Measurements from ENCODE around the gene GGA2. TPM values are rescaled to one million over a fixed set of nuclear protein-coding genes. Genes with fewer than 3 reads are reported as not detected.
"Not testable (repeated sequence)": the region's sequence is repeated elsewhere in the genome, so short reads cannot be mapped to it uniquely, and the experiment has no call there.

Gene GGA2
- total RNA-seq: 65.7 TPM
- long read RNA-seq, full-length matches to known transcripts: 32 of 53 reads
- long read RNA-seq, partial matches to known transcripts: 11 of 53 reads
- long read RNA-seq, other reads (novel, unspliced or antisense): 10 of 53 reads

GRCh38 chr16:23510164-23510914, at the start of gene GGA2:
Gene GGA2 (minus strand): TSS chr16:23510494. CDS start chr16:23510411, 83 bp downstream.
- DNase-seq (ENCODE audit: low spot score): peak; percentile 95

DNA sequence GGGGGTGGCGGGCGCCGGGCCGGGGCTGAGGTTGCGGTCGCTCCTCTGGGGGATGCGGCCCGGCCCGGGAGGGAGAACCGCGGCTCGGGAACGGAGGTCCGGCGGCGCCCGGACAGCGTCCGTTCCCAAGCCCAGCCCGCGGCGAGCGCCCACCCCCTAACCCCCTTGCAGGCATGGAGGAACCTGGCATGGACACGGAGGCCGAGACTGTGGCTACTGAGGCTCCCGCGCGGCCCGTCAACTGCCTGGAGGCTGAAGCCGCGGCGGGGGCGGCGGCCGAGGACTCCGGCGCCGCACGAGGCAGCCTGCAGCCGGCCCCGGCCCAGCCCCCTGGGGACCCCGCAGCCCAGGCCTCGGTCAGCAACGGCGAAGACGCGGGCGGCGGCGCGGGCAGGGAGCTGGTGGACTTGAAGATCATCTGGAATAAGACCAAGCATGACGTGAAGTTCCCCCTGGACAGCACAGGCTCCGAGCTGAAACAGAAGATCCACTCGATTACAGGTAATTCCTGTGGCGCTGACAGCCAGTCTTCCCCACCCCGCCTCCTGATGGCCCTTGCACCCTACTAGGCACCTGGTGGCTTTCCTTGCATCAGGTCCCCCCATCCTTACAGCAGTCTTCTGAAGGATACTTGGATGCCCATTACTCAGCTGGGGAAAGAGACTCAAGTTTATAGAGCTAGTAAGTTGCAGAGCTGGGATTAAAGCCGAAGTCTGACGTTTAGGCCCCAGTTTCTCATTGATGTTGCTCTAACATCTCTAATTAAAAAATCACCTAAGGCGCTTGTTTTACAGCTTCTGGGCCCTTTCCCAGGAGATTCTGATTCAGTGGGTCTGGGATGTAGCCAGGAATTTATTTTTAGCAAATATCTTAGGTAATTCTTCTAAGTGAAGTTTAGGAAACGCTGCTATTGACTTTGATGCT, 47.7 kb upstream of the GGA2 start:
- DNase-seq (ENCODE audit: low spot score): peak; percentile 90

- peak; percentile 99 for DNase-seq (ENCODE audit: low spot score)
Measured at GRCh38 chr16:23556881-23557778, 46.8 kb upstream of the GGA2 start, which contains the start of the genes EARS2 and UBFD1. Gene EARS2 (minus strand): TSS chr16:23557350. CDS start chr16:23557343, 7 bp downstream. Gene UBFD1 (plus strand): TSS chr16:23557727. CDS start chr16:23557743, 16 bp downstream.

- no peak for DNase-seq (ENCODE audit: low spot score)
Measured at GRCh38 chr16:23554536-23554935, 44.2 kb upstream of the GGA2 start.

DNA sequence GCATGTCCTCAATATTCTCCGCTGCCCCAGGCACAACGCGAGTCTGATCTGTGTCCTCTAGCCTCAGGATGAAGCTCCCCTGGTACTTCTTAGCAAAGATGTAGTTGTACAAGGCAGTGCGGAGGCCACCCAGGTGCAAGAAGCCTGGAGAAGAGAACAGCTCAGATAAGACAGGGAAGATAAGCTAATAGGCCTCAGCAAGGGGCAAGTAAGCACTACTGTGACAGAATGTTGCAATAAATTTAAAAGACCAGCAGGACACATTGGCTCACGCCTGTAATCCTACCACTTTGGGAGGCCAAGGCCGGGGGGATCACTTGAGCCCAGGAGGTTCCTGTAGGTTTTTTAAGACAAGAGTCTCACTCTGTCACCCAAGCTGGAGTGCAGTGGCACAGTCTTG, 41.9 kb upstream of the GGA2 start:
- no peak for DNase-seq (ENCODE audit: low spot score)

DNA sequence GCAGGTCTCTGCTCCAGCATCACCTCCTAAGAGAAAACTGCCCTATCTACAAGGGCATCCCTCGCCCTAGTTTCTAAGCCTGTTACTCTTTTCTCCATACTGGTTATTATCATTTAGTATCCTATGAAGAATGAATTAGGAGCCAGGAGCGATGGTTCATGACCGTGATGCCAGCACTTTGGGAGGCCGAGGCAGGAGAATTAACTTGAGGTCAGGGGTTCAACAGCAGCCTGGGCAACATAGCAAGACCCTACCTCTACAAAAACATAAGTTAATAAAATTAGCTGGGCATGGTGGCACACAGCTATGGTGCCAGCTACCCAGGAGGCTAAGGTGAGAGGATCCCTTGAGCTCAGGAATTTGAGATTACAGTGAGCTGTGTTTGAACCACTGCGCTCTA, 39.6 kb upstream of the GGA2 start:
- no peak for DNase-seq (ENCODE audit: low spot score)

DNA sequence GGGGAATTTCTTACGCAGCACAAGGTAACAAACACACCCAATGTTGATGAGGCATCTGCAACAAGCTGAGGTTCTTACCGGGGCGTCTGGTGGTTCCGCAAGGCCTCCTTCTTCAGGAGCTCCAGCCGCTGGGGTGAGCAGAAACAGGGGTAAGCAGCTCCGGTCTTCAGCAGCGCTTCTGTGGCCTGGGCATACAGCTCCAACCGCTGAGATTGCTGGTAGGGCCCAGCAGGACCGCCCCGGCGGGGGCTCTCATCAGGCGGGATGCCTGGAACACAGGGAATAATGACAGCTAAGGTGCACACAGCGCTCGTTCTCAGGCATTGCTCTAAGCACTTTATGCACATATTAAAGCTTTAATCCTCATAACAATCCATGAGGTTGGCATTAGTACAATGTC, 34.1 kb upstream of the GGA2 start:
- no peak for DNase-seq (ENCODE audit: low spot score)

GRCh38 chr16:23540817-23541178, 30.5 kb upstream of the GGA2 start:
- not testable (repeated sequence) for DNase-seq (ENCODE audit: low spot score)

- DNase-seq (ENCODE audit: low spot score): no peak
Measured at GRCh38 chr16:23539984-23540816, 29.9 kb upstream of the GGA2 start.

DNA sequence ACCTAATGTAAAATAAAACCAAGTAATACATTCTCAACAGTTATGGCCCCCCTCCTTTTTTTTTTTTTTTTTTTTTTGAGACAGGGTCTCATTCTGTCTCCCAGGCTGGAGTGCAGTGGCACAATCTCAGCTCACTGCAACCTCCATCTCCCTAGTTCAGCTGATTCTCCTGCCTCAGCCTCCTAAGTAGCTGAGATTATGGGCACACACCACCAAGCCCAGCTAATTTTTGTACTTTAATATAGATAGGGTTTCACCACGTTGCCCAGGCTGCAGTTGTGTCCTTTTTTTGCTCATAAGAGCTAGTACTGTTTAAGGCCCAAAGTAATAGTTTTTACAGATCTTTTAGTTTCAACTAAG, 28.6 kb upstream of the GGA2 start:
- no peak for DNase-seq (ENCODE audit: low spot score)

- no peak for DNase-seq (ENCODE audit: low spot score)
Measured at GRCh38 chr16:23537390-23537789, 27.1 kb upstream of the GGA2 start.

DNA sequence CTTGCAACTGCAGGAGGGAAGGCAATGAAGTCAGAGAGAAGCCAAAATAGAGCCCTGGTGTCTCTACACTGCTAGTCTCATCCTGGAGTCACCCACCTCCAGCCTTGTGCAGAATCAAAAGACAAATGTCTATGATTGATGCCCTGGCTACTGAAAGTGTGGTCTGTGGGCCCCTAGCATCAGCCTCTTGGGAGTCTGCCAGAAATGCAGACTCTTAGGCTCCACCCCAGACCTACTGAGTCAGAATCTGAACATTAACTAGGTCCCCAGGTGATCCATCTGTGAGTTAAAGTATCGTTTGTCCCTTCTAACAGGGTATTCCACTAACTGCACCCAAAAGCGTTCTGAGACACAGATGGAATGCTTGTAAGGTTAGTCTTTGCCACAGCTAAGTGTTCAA, 25.6 kb upstream of the GGA2 start:
- no peak for DNase-seq (ENCODE audit: low spot score)

- no peak for DNase-seq (ENCODE audit: low spot score)
Measured at GRCh38 chr16:23534868-23535860, 24.9 kb upstream of the GGA2 start.

DNA sequence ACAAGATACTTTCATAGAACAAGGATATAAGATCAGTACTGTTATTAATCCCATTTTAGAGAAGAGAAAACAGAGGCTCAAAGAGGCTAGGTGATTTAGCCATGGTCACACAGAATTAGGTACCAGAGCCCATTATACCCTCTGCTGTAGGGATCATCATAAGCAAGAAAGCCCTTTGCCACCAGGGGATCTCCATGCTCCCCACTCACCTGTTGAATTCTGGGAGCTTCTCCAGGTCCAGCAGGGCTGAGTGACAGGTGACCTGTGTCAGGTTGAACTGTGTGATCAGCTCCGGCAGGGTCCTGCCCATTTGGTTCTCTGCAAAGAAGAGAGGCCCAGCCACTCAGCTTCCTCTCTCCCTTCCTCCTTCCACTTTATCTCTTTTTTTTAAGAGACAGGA, 22.2 kb upstream of the GGA2 start:
- DNase-seq (ENCODE audit: low spot score): no peak

- no peak for DNase-seq (ENCODE audit: low spot score)
Measured at GRCh38 chr16:23530062-23530461, 19.8 kb upstream of the GGA2 start.

DNA sequence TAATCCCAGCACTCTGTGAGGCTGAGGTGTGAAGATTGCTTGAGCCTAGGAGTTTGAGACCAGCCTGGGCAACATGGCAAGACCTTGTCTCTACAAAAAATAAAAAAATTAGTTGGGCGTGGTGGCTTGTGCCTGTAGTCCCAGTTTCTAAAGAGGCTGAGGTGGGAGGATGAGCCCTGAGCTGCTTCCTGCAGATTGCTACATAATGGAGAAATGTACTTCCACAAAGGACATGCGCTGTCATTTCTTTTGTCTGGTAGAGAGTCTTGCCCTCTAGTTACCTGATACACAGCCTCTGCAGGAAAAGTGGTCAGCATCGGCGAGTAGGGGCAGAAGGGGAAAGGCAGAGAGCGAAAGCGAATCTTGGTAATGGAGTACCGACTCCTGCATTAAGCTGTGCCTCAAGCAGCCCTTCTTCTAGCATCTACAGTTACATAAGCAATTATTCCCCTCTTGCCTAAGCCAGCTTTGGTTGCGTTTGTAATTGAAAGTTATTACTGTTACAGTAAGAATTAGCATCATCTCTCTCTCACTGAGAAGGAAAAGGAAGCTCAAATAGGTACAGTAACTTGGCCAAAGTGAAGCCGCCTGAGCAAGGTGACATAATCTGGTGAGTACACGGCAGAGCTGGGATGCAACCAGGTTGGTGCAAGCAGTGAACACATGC, 18.5 kb upstream of the GGA2 start:
- DNase-seq (ENCODE audit: low spot score): no peak

GRCh38 chr16:23527961-23528643, 17.8 kb upstream of the GGA2 start:
- DNase-seq (ENCODE audit: low spot score): no peak

DNA sequence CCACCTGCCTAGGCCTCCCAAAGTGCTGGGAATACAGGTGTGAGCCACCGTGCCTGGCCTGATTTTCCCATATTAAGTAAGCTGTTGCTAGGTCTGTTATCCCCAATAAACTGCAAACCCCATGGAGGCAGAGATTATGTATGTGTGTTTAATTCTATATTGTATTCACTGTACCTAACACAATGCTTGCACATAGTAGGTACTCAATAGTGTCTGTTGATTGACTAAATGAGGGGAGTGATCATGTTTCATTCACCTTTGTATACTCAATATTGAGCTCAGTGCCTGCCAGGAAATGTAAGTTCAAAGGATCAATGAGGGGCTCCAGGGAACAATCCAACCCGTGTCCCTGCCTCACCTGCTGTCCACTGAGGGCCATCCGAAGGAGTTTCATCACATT, 14.6 kb upstream of the GGA2 start:
- no peak for DNase-seq (ENCODE audit: low spot score)

All from mesenteric fat pad (tissue), 1 donor.